Suprapubic skin (tissue), 4 donors: ENCODE data around the gene VWA7. TPM values are rescaled to one million over a fixed set of nuclear protein-coding genes. Genes with fewer than 3 reads are reported as not detected.
"Not testable (repeated sequence)": the region's sequence is repeated elsewhere in the genome, so short reads cannot be mapped to it uniquely, and the experiment has no call there.

Experiments used
- DNase-seq, 2 donors: peaks; one replicate each; pipeline ENCODE4 v3.0.0-alpha.2; 2019; ENCODE audit warnings: low spot score in 2 of 2
- H3K27ac ChIP-seq: fragments of 200-600 bp; sonication (generic); one replicate; pipeline ENCODE4 v1.5.1; 2019
- H3K27me3 ChIP-seq: fragments of 200-600 bp; sonication (generic); one replicate; pipeline ENCODE4 v1.5.1; 2019
- H3K36me3 ChIP-seq: fragments of 200-600 bp; sonication (generic); one replicate; pipeline ENCODE4 v1.5.1; 2019
- H3K4me1 ChIP-seq: fragments of 200-600 bp; sonication (generic); one replicate; pipeline ENCODE4 v1.5.1; 2019
- H3K4me3 ChIP-seq: fragments of 200-600 bp; sonication (generic); one replicate; pipeline ENCODE4 v1.5.1; 2019; ENCODE audit warnings: mild to moderate bottlenecking
- H3K9me3 ChIP-seq: fragments of 200-600 bp; sonication (generic); one replicate; pipeline ENCODE4 v1.5.1; 2019
- EP300 ChIP-seq: sonication (generic); formaldehyde crosslinking; IDR thresholded peaks from one replicate; pipeline ENCODE4 v1.6.1; 2017; ENCODE audit warnings: antibody characterized with exemption
- POLR2A ChIP-seq, 2 donors: fragments of 450-650 bp; IDR thresholded peaks; one replicate each; pipeline ENCODE4 v1.6.1; 2017; ENCODE audit warnings: antibody characterized with exemption in 2 of 2, mild to moderate bottlenecking in 2 of 2, moderate library complexity in 2 of 2
- POLR2AphosphoS5 ChIP-seq, 3 donors: sonication (generic); formaldehyde crosslinking; IDR thresholded peaks; one replicate each; pipeline ENCODE4 v1.6.1; 2017; ENCODE audit warnings: antibody characterized with exemption in 3 of 3
- WGBS: methylation state at CpG from one replicate; pipeline ENCODE4 v1.1.5; 2018; 5-methylcytosine and 5-hydroxymethylcytosine counted together
- total RNA-seq, 4 donors: library from RNA; depleted of rRNA; stranded (reverse); fragments of >200 nt; gene quantifications; one replicate each; pipeline ENCODE4 v1.1.0, GENCODE V29; 2016
- TF ChIP-seq, protein P1 (sequence below), 2 donors: fragments of 200-600 bp in 1 of 2; fragments of 450-650 bp in 1 of 2; sonication (generic) in 1 of 2; IDR thresholded peaks; one replicate each; pipeline ENCODE4 v1.5.1; 2016 to 2019; ENCODE audit warnings: antibody characterized with exemption in 2 of 2, mild to moderate bottlenecking in 1 of 2, moderate library complexity in 1 of 2

Gene VWA7
- total RNA-seq, 4 donors from 2014 or later, result 1.3 to 3.3 (median 2.3) TPM

DNA sequence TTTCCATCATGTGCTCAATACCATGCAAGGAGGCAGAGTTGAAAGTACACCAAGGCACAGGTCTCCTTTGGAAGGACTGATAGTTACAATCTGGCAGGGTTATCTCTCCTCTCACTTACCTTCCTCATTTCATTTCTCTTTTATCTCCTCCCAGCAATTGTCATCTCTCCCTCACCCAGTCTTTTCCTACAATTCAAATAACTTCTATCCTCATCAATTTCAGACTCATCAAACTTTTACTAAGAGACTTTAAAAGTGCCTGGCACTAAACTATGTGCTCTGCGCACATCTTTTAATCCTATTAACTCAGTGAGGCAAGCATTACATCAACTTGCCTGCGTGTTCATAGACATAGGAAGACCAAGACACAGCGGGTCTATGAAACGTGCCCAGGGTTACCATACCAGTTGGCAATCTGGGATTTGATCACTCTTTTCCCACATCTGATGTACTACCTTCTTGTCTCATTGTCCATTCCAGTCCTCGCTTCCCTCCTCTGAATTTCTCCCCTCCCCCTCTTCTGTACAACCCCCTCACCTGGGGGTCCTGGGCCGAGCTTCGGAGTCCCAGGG, 17.3 kb upstream of the VWA7 start:
- Histone ChIP-seq H3K27ac (peak overlapping the region; percentile 97), H3K4me1 (peaks cover 43% of the 10 kb centered on the region), H3K4me3 (peak overlapping the region; percentile 70), H3K27me3 (no peaks in the 10 kb centered on the region), H3K36me3 (peaks cover 29% of the 10 kb centered on the region), H3K9me3 (no peaks in the 10 kb centered on the region)
- no peak for DNase-seq
- TF ChIP-seq POLR2AphosphoS5 (IDR thresholded peaks at IDR 0.05) (no peak), POLR2A (IDR thresholded peaks at IDR 0.05) (no peak), EP300 (no peak)
- TF ChIP-seq, protein P1, sequence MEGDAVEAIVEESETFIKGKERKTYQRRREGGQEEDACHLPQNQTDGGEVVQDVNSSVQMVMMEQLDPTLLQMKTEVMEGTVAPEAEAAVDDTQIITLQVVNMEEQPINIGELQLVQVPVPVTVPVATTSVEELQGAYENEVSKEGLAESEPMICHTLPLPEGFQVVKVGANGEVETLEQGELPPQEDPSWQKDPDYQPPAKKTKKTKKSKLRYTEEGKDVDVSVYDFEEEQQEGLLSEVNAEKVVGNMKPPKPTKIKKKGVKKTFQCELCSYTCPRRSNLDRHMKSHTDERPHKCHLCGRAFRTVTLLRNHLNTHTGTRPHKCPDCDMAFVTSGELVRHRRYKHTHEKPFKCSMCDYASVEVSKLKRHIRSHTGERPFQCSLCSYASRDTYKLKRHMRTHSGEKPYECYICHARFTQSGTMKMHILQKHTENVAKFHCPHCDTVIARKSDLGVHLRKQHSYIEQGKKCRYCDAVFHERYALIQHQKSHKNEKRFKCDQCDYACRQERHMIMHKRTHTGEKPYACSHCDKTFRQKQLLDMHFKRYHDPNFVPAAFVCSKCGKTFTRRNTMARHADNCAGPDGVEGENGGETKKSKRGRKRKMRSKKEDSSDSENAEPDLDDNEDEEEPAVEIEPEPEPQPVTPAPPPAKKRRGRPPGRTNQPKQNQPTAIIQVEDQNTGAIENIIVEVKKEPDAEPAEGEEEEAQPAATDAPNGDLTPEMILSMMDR (IDR thresholded peaks at IDR 0.05), result no peak
- 7% methylated on average over 7 of the region's 7 CpGs for WGBS

DNA sequence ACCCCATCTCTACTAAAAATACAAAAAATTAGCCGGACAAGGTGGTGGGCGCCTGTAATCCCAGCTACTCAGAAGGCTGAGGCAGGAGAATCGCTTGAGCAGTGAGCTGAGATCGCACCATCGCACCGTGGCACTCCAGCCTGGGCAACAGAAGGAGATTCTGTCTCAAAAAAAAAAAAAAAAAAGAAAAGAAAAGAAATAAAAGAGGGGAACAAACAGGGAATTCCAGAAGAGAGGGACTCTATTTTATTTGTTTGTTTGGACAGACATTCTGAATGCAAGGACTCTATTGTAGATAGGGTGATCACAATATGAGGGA, 16.8 kb upstream of the VWA7 start:
- DNase-seq, H3K27me3 ChIP-seq, H3K9me3 ChIP-seq: not testable (repeated sequence)
- Histone ChIP-seq H3K4me1 (peaks cover 45% of the 10 kb centered on the region), H3K36me3 (peaks cover 32% of the 10 kb centered on the region), H3K27ac (peak overlapping the region; percentile 97), H3K4me3 (peak overlapping the region; percentile 70)
- WGBS, result 89% methylated on average over 6 of the region's 6 CpGs

DNA sequence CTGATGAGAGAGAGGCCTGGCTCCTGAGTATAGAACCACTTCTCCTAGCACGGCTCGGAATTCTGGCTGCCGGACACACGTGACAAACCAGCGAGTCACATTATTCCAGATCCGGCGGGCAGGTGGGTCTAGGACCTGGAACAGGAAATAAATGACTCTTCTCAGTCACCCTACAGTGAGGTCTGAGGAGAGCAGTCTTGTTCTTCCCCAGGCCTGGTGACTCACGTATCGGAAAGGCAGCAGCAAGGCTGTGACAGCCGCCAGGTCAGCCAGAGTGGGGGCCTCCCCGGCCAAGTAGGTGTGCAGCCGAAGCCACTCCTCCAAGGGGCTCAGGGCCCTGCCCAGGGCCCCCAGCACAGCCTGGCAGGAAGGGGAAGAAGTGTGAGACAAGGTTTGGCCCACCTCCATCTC, 15.6 kb upstream of the VWA7 start:
- no peak for DNase-seq
- no peak for TF ChIP-seq EP300
- TF ChIP-seq, protein P1 (IDR thresholded peaks at IDR 0.05), result no peak
- no peak for TF ChIP-seq POLR2A (IDR thresholded peaks at IDR 0.05)
- TF ChIP-seq POLR2AphosphoS5 (IDR thresholded peaks at IDR 0.05), result no peak
- H3K27me3 ChIP-seq, result no peaks in the 10 kb centered on the region
- H3K36me3 ChIP-seq, result peaks cover 39% of the 10 kb centered on the region
- peaks cover 45% of the 10 kb centered on the region for H3K4me1 ChIP-seq
- H3K27ac ChIP-seq, result no peak overlapping the region
- WGBS, result 82% methylated on average over 12 of the region's 12 CpGs
- H3K4me3 ChIP-seq, result no peak overlapping the region
- H3K9me3 ChIP-seq, result no peaks in the 10 kb centered on the region

DNA sequence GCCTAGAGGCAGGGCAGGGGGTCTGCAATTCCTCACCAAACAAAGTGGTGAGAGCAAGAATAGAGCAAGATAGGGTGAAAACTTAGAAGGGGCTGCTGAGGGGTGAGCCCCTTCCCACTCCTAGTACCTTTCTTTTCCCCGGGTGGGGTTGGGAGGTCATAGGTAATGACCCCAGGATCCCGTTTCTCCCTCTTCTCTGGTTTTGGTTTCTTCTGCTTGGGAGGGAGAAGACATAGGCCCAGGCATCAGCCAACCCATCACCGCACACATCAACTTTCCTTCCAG, 14.9 kb upstream of the VWA7 start:
- no peak for DNase-seq

DNA sequence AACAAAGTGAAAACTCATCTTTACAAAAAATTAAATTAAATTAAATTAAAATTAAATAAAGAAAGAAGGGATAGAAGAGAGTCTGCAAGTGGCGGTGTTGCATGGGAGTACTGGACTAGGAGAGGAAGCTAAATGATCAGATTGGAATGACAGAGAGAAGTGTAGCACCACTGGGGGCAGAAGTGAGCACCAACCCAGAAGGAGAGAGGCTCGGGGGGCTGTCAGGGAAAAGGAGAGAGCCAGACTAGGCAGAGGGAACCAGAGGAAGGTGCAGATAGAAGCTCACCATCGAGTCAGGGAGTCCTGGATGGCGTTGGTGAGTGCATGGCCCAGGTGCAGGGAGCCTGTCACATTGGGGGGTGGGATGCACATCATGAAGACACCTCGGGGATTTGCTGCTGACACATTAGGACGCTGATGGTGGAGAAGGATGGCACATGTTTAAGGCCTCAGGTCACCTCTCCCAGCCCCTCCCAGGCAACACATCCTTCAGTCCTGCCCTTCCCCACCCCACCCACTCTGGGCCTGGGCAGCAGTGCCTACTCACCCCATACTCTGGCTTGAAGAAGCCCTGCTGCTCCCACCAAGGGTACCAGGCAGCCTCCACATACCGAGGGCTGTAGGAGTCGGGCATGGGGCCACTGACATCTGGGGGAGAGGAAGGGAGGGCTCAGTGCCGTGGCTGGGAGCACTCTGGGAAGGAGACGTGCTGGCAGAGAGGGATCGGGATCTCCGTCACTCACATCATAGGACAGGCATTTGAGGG, 14.4 kb upstream of the VWA7 start:
- Histone ChIP-seq H3K27ac (no peak overlapping the region), H3K4me1 (peaks cover 36% of the 10 kb centered on the region), H3K36me3 (peaks cover 45% of the 10 kb centered on the region), H3K9me3 (no peaks in the 10 kb centered on the region), H3K4me3 (no peak overlapping the region), H3K27me3 (no peaks in the 10 kb centered on the region)
- TF ChIP-seq, protein P1 (IDR thresholded peaks at IDR 0.05), result peak in 1 of 2 donors; percentile 54
- TF ChIP-seq POLR2AphosphoS5 (IDR thresholded peaks at IDR 0.05), result no peak
- no peak for DNase-seq
- WGBS, result 64% methylated on average over 11 of the region's 12 CpGs

More for the DNA sequence above, 14.9 kb upstream of the VWA7 start:
- H3K9me3 ChIP-seq, result no peaks in the 10 kb centered on the region
- H3K27ac ChIP-seq, result no peak overlapping the region
- H3K4me1 ChIP-seq, result peaks cover 41% of the 10 kb centered on the region
- no peaks in the 10 kb centered on the region for H3K27me3 ChIP-seq
- whole genome bisulfite sequencing, result 72% methylated on average over 3 of the region's 3 CpGs
- TF ChIP-seq EP300 (no peak), POLR2A (IDR thresholded peaks at IDR 0.05) (no peak), POLR2AphosphoS5 (IDR thresholded peaks at IDR 0.05) (no peak)
- TF ChIP-seq, protein P1 (IDR thresholded peaks at IDR 0.05), result no peak
- H3K36me3 ChIP-seq, result peaks cover 45% of the 10 kb centered on the region
- H3K4me3 ChIP-seq, result no peak overlapping the region

DNA sequence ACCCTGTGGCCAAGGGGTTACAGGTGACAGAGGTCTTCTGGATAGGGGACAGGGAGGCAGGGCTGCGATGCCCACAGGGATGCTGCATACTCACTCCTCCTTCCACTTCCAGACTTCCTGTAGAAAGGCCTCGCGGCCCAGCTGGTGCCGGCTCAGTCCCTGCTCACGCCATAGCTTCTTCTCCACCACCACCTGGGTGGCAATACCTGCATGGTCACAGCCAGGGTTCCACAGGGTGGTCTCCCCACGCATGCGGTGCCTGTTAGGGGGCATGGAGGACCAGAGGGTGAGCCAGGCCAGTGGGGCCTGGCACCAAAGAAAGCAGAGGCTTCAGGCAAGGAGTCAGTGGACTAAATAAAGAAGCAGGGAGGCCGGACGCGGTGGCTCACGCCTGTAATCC, 8.3 kb upstream of the VWA7 start:
- DNase-seq, result no peak
- Histone ChIP-seq H3K27me3 (no peaks in the 10 kb centered on the region), H3K4me1 (peaks cover 2% of the 10 kb centered on the region), H3K9me3 (no peaks in the 10 kb centered on the region), H3K4me3 (no peak overlapping the region), H3K36me3 (peaks cover 80% of the 10 kb centered on the region), H3K27ac (no peak overlapping the region)
- 94% methylated on average over 7 of the region's 11 CpGs for WGBS
- no peak for TF ChIP-seq POLR2A (IDR thresholded peaks at IDR 0.05)
- TF ChIP-seq EP300, result no peak
- TF ChIP-seq, protein P1 (IDR thresholded peaks at IDR 0.05), result no peak
- TF ChIP-seq POLR2AphosphoS5 (IDR thresholded peaks at IDR 0.05), result no peak
